DMS114 treated with DMSO at 0.1 percent for 48 hours (cell line): ENCODE results near the gene TRIP4.

Experiments used
- DNase-seq: peaks from one replicate; lab custom pipeline; 2025; ENCODE audit not compliant: unreplicated experiment; lab: John Stamatoyannopoulos, UW

The TRIP4 gene

GRCh38 chr15:64444836-64445235, 57.2 kb downstream of the TRIP4 start:
- no peak for DNase-seq

GRCh38 chr15:64447536-64448315, 60.1 kb downstream of the TRIP4 start:
- no peak for DNase-seq

- DNase-seq: no peak
Observed at GRCh38 chr15:64452988-64453688, 65.5 kb downstream of the TRIP4 start.

DNA sequence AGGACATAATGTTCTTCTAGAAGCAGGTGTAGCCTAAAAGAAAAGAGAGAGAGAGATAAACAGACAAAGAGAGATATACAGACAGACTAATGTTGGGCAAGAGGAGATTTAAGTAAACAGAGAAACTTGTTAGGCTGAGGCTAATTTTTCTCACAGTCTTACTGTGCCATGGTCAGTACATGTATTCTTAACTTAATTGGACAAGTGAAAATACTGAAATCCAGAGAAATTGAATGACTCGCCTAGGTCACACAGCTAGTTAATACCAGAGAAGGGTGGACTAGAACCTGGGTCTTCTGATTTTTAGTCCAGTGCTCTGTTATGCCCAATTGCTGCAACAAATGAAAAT, 66.0 kb downstream of the TRIP4 start:
- no peak for DNase-seq

DNA sequence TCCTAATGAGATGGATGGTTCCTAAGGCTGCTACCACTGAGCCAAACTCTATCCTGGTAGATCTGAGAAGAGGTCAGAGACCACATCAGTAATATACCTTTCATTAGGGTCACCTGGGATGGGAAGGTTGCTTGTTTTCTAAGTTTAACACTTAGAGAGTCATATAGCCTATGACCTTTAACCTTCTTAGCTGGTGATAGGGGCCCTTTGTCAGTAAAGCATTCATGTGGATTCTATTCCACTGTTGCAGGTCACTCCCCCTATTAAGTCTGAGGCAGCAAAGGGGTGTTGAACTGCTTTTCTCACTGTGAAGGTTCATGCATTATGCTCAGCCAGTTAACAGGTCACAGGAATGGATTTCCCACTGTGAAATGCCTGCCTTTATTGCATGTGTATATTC, 66.6 kb downstream of the TRIP4 start:
- DNase-seq: no peak

DNA sequence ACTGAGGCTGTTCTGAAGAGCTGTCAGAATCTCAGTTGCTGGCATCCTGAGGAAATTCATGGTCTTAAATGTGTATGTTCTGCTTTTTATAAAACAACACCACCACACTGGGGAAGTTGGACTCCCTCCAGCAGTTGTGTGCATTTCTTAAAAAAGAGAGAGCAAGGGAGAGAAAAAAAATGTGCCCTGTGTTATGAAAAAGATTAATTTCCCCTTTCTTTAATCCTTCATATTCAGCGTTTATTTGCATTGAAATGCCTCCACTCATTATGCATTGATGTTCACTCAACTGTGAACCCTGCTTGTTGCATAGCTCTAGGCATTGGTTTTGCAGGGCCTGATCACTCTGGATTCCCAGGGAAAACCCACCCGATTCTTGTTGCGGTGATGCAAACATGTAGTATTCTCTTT, 68.3 kb downstream of the TRIP4 start:
- no peak for DNase-seq

DNA sequence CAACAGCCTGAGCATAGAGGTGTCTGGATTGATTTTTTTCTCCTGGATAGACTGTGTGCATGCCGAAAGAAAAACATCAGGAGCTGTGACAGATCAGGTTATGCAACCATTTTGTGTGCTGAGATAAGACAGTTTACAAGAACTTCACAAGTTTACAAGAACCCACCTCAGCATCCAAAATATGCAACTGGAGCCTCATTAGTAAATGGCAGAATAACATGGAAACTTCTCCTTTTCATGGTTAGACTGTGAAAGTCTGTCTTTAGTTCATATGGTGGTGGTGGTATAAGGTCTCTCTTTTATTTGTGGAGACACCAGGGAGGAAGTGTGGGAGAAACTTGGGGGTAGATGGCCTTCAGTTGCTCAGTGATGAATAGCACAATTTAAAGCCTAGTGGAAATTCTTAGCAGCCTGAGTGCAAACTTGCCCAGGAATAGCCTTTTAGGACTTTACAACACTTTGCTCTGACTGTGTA, 69.0 kb downstream of the TRIP4 start:
- DNase-seq: no peak

- no peak for DNase-seq
Observed at GRCh38 chr15:64459066-64459781, 71.6 kb downstream of the TRIP4 start.

- peak; percentile 86 for DNase-seq
Observed at GRCh38 chr15:64460206-64460723, 72.6 kb downstream of the TRIP4 start, which contains the start of gene ZNF609. ZNF609 (plus strand) TSS chr15:64460578; CDS start chr15:64499420, 38,842 bp downstream.

GRCh38 chr15:64460724-64461720, 73.4 kb downstream of the TRIP4 start:
- peak; percentile 37 for DNase-seq

DNA sequence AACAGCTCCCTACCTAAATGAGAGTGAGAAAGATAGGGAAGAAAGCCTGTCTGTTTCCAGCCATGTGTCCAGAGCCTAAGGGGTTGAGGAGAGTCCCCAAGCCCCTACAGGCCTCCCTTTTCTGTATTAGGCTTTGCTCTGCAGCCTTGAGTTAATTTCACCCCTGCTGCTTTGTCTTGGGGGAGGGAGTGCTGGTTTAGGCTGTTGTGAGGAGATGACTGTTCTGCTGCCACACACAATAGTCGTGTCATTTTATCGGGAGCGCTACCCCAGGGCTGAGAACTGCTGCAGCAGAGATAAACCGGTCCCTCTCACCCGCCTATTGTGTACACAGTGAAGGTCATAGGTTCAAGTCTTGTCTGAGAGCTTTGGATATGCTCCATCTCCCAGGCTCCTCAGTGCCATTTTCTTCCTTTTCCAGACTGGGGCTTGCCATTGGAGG, 74.1 kb downstream of the TRIP4 start:
- no peak for DNase-seq

- no peak for DNase-seq
Observed at GRCh38 chr15:64462492-64462891, 74.9 kb downstream of the TRIP4 start.

DNA sequence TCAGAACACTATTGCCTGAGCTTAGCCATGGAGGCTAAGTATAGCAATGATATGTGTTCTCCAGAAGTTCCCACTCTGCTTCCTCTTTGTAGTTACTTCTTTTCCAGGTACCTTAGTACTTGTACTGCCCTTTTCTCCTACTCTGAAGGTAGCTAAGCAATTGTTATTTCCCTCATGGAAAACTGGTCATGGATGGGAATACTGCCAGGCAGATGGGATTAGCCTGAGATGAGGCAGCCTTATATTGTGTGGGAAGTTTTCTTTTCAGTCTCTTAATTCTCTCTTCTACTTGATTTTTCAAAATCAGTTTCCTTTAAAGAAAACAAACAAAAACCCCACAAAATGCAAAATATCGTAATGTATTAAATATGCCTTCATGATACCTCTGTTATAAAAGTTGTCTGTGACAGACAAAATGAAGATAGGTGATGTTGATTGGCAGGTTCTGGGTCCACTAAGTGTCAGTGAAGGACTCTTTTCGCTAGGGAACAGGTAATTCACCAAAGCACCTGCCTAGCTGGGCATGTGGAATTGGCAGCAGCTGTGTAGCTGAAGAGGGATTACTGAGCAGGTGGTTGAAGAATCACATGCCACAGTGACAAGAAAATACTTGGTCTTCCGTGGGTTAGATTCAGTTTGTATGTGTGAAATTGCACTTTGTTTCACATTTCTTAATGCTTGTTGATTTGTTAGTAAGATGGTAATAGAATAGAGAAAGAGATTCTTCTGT, 76.8 kb downstream of the TRIP4 start:
- DNase-seq: no peak

- no peak for DNase-seq
Observed at GRCh38 chr15:64466408-64467141, 78.9 kb downstream of the TRIP4 start.

DNA sequence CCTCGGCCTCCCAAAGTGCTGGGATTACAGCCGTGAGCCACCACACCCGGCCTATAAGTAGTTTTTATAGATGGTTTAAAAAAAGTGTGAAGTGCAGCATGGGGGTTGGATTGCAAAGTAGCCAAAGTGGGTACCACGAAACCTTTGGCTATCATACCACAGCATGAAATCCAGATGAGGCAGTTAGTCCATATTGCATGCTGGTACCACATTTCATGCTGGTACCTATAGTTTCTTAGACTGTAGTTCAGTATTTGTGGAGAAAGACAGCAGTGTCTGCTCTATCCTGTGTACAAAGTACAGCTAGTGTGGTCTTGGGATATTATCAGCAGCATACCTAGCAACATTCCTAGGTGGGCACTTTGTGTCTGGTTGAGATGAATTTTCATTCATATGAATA, 84.5 kb downstream of the TRIP4 start:
- no peak for DNase-seq

DNA sequence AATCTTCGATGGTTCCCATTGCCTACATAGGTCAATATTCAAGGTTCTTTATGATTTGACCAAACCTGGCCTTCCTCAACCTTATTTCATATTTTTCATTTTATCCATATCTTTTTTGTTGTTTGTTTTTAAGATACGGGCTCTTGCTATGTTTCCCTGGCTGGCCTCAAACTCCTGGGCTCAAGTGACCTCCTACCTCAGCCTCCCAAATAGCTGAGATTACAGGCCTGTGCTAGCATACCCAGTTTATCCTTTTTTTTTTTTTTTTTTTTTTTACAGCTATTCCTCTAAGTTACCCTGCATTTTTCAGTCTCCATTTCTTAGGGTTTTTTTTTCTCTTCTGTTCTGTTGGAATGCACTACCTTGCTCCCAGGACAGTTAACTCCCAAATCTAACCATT, 87.2 kb downstream of the TRIP4 start:
- no peak for DNase-seq

DNA sequence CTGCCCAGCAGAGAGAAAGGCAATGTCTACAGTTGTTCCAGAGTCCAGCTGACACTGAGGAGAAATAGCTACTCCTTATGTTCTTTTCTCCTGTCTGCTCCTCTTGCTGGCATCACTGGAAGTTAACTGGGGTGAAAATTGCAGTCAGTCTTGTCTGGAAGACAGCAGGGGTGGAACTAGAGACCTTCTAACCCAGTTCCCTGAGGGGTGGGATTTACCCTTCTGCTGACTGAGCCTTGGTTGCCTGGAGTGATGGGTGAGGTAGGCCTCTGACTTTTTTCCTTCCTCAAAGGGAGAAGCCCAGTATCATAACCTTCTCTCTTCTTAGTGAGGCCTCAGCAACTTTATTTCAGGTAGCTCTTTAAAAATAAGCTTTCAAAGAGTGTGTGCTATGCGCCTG, 88.9 kb downstream of the TRIP4 start:
- no peak for DNase-seq

DNA sequence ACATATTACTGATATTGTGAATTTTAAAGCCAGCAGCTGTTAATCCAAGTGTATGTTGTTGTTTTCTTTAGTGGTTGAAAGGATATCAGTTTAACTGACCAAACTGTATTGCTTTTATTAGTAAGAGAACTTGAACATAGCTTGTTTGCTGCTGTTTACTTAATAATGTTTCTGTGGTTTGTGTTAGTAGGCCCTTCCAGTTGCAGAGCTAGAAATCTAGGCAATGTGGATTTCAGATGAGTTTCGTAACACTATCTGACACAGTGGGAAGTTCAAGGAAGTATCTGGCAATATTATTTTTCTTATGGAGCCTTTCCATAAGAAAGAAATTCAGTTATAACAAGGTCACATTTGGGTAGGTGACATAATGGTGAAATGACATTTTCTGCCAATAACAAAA, 91.2 kb downstream of the TRIP4 start:
- no peak for DNase-seq

- DNase-seq: no peak
Observed at GRCh38 chr15:64480891-64481290, 93.3 kb downstream of the TRIP4 start.
